SK-N-SH (cell line): Measurements from ENCODE around the gene ABLIM1. TPM values are rescaled to one million over a fixed set of nuclear protein-coding genes. Genes with fewer than 3 reads are reported as not detected.

Experiments
- CTCF ChIA-PET: fragments of 300-600, 350-600 bp; formaldehyde crosslinking; extraction: SDS; loops from one replicate; lab custom pipeline; 2021; lab: Yijun Ruan, JAX
- POLR2A ChIA-PET: fragments of 350-600 bp; sonication (Branson Sonifier 250); formaldehyde crosslinking; extraction: SDS; loops from one replicate; lab custom pipeline; 2020; ENCODE audit warnings: antibody characterized with exemption, inconsistent platforms; lab: Yijun Ruan, JAX
- DNase-seq: peaks from one replicate; pipeline ENCODE4 v3.0.0; 2012
- H2AFZ ChIP-seq: fragments of 200-600 bp; sonication (generic); 2 replicates; pipeline ENCODE4 v1.8.1; 2016; ENCODE audit warnings: antibody characterized with exemption, mild to moderate bottlenecking, low read depth
- H3F3A ChIP-seq: fragments of 200-600 bp; sonication (generic); replicated peaks from 2 replicates; pipeline ENCODE3; 2016; ENCODE audit warnings: antibody characterized with exemption, mild to moderate bottlenecking; ENCODE audit not compliant: insufficient read depth
- H3K27ac ChIP-seq, 2 experiments: fragments of 200-500 bp in 1 of 2; fragments of 200-600 bp in 1 of 2; sonication (Bioruptor generic) in 1 of 2; sonication (generic), shearing (Covaris generic) in 1 of 2; 2 replicates each; pipeline versions ENCODE4 v1.5.1 to v1.6.1; 2014 to 2016; ENCODE audit warnings: low read depth in 2 of 2, inconsistent platforms in 1 of 2, low read length in 1 of 2, mild to moderate bottlenecking in 1 of 2, mixed read lengths in 1 of 2
- H3K27me3 ChIP-seq: fragments of 200-600 bp; sonication (generic), shearing (Covaris generic); 2 replicates; pipeline ENCODE4 v1.6.1; 2016; ENCODE audit warnings: mixed run types; ENCODE audit not compliant: insufficient read depth
- H3K36me3 ChIP-seq, 2 experiments: fragments of 200-500 bp in 1 of 2; fragments of 200-600 bp in 1 of 2; sonication (Bioruptor generic) in 1 of 2; sonication (generic) in 1 of 2; replicated peaks in 1 of 2; 2 replicates each; pipeline versions ENCODE3 to v1.5.1; 2014 to 2016; ENCODE audit warnings: low read length in 1 of 2, mild to moderate bottlenecking in 1 of 2; ENCODE audit not compliant: insufficient read depth in 2 of 2, control insufficient read depth in 1 of 2
- H3K4me1 ChIP-seq, 2 experiments: fragments of 200-500 bp in 1 of 2; fragments of 200-600 bp in 1 of 2; sonication (Bioruptor generic) in 1 of 2; sonication (generic), shearing (Covaris generic) in 1 of 2; 2 replicates each; pipeline versions ENCODE4 v1.5.1 to v1.6.1; 2014 to 2016; ENCODE audit warnings: low read depth in 1 of 2, low read length in 1 of 2, mixed run types in 1 of 2; ENCODE audit not compliant: insufficient read depth in 2 of 2, control insufficient read depth in 1 of 2
- H3K4me2 ChIP-seq: fragments of 200-600 bp; sonication (generic), shearing (Covaris generic); 2 replicates; pipeline ENCODE4 v1.6.1; 2017; ENCODE audit warnings: mixed run types
- H3K4me3 ChIP-seq, 2 experiments: fragments of 200-500 bp in 1 of 2; fragments of 200-600 bp in 1 of 2; sonication (Bioruptor generic) in 1 of 2; sonication (generic), shearing (Covaris generic) in 1 of 2; 2 replicates each; pipeline versions ENCODE4 v1.5.1 to v1.8.1; 2014 to 2016; ENCODE audit warnings: low read depth in 2 of 2, inconsistent platforms in 1 of 2, low read length in 1 of 2, mild to moderate bottlenecking in 1 of 2, mixed read lengths in 1 of 2, moderate library complexity in 1 of 2
- H3K79me2 ChIP-seq: fragments of 200-600 bp; sonication (generic); 2 replicates; pipeline ENCODE4 v1.8.1; 2017; ENCODE audit warnings: mild to moderate bottlenecking; ENCODE audit not compliant: insufficient read depth
- H3K9ac ChIP-seq: fragments of 200-600 bp; sonication (generic); 2 replicates; pipeline ENCODE4 v1.6.1; 2017; ENCODE audit warnings: mixed run types
- H3K9me2 ChIP-seq: fragments of 200-600 bp; sonication (generic); 2 replicates; pipeline ENCODE4 v1.6.1; 2017; ENCODE audit warnings: mixed run types
- H3K9me3 ChIP-seq: fragments of 200-600 bp; sonication (generic); 2 replicates; pipeline ENCODE4 v1.6.1; 2017; ENCODE audit warnings: mixed run types, mild to moderate bottlenecking, moderate library complexity
- H4K20me1 ChIP-seq: fragments of 200-600 bp; sonication (generic); 2 replicates; pipeline ENCODE4 v1.6.1; 2017; ENCODE audit warnings: mild to moderate bottlenecking, mixed run types; ENCODE audit not compliant: insufficient read depth
- EP300 ChIP-seq, 2 experiments: IDR thresholded peaks; 2 replicates each; pipeline versions ENCODE4 v1.4.0 to v1.6.1; 2012; ENCODE audit warnings: borderline replicate concordance in 1 of 2, low read depth in 1 of 2, low read length in 1 of 2
- EZH2phosphoT487 ChIP-seq: fragments of 200-600 bp; sonication (generic); IDR thresholded peaks from 2 replicates; pipeline ENCODE4 v1.6.1; 2017; ENCODE audit warnings: low read depth, mixed run types, mild to moderate bottlenecking, antibody characterized with exemption, moderate library complexity, borderline replicate concordance
- FOSL2 ChIP-seq: IDR thresholded peaks from 2 replicates; pipeline ENCODE4 v1.4.0; 2012; ENCODE audit warnings: low read depth, mild to moderate bottlenecking, moderate library complexity, borderline replicate concordance
- GABPA ChIP-seq: IDR thresholded peaks from 2 replicates; pipeline ENCODE4 v1.4.0; 2012; ENCODE audit warnings: low read depth, mild to moderate bottlenecking
- GATA2 ChIP-seq: sonication (generic); formaldehyde crosslinking; IDR thresholded peaks from 2 replicates; pipeline ENCODE4 v1.5.0; 2020; ENCODE audit warnings: mild to moderate bottlenecking, missing genetic modification reagents
- JUND ChIP-seq: IDR thresholded peaks from 2 replicates; pipeline ENCODE4 v1.4.0; 2012
- MEF2A ChIP-seq: IDR thresholded peaks from 2 replicates; pipeline ENCODE4 v1.4.0; 2012; ENCODE audit warnings: low read depth, borderline replicate concordance
- MXI1 ChIP-seq: IDR thresholded peaks from 2 replicates; pipeline ENCODE4 v1.6.1; 2012; ENCODE audit warnings: mild to moderate bottlenecking, low read depth, low read length, improper control_type of control experiment
- NRF1 ChIP-seq: IDR thresholded peaks from 2 replicates; pipeline ENCODE4 v1.6.1; 2012; ENCODE audit warnings: low read depth, mild to moderate bottlenecking, low read length
- POLR2AphosphoS5 ChIP-seq: IDR thresholded peaks from 2 replicates; pipeline ENCODE4 v1.6.1; 2012; ENCODE audit warnings: low read depth, low read length
- RAD21 ChIP-seq: IDR thresholded peaks from 2 replicates; pipeline ENCODE4 v1.6.1; 2012; ENCODE audit warnings: mild to moderate bottlenecking, low read length
- SIN3A ChIP-seq: IDR thresholded peaks from 2 replicates; pipeline ENCODE4 v1.6.1; 2012; ENCODE audit warnings: low read depth, mild to moderate bottlenecking, low read length, moderate library complexity, borderline replicate concordance
- SMC3 ChIP-seq: IDR thresholded peaks from 2 replicates; pipeline ENCODE4 v1.6.1; 2012; ENCODE audit warnings: low read depth, low read length, improper control_type of control experiment
- TAF1 ChIP-seq: IDR thresholded peaks from 2 replicates; pipeline ENCODE4 v1.6.1; 2012; ENCODE audit warnings: low read depth, mild to moderate bottlenecking, low read length, moderate library complexity, borderline replicate concordance
- TEAD4 ChIP-seq: IDR thresholded peaks from 2 replicates; pipeline ENCODE4 v1.4.0; 2012; ENCODE audit warnings: mild to moderate bottlenecking, borderline replicate concordance; ENCODE audit not compliant: insufficient read depth
- YY1 ChIP-seq: IDR thresholded peaks from 2 replicates; pipeline ENCODE4 v1.4.0; 2012; ENCODE audit warnings: low read depth, mild to moderate bottlenecking
- WGBS: methylation state at CpG from one replicate; pipeline ENCODE4 v1.1.6; 2017; ENCODE audit warnings: low lambda C conversion rate; 5-methylcytosine and 5-hydroxymethylcytosine counted together
- polyA plus RNA-seq, 3 experiments: library from polyadenylated mRNA; depleted of rRNA; stranded (reverse); fragments of >200 nt; gene quantifications; 2 replicates each; pipeline ENCODE4 v1.2.3, GENCODE V29; 2012
- TF ChIP-seq, protein P1 (sequence below): IDR thresholded peaks from 2 replicates; pipeline ENCODE4 v1.6.1; 2012; ENCODE audit warnings: mild to moderate bottlenecking, low read depth, low read length, moderate library complexity
- TF ChIP-seq, protein P2 (sequence below): IDR thresholded peaks from 2 replicates; pipeline ENCODE4 v1.4.0; 2012; ENCODE audit warnings: low read depth, borderline replicate concordance
- TF ChIP-seq, protein P3 (sequence below): IDR thresholded peaks from 2 replicates; pipeline ENCODE4 v1.4.0; 2012; ENCODE audit warnings: low read depth

Gene ABLIM1
- polyA plus RNA-seq, 1 of the 3 experiments (the other 2 are of a cell fraction) = 16.1 TPM

DNA sequence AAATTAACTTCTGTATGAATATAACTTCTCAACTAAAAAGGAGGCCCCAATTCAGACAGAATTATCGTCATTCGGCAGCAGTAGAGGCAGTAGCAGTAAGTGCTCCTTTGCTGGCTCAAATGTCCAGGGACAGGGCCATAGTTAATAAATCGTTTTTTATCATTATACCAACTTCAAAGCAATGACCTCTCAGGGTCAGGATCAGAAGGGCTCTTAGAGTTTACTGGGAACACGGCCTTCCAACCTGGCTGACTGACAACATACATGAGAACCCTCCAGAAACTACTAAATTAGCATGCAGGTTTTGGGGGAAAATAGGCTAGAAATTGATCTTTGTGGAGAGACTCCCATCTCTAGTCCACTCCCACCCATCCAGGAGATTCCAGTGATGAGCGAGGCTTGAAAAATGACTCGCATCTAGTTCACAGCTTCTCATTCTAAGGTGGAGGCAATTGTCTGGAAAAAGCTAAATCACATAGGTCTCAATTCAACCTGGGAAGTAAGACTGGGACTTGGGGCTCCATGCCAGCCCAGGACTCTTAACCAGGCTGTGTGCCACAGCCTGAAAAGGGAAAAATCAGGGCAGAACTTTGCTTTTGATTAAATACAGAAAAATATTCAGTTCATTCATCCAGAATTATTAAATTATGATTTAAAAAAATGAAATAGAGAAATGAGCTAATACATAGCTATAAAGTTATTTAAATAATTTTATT lies 84.6 kb downstream of the ABLIM1 start:
- no peak overlapping the region for H3K9ac ChIP-seq
- H3K9me3 ChIP-seq = no peaks in the 10 kb centered on the region
- no peak for DNase-seq
- H2AFZ ChIP-seq = no peak overlapping the region
- POLR2A ChIA-PET = no interaction called here
- peaks cover 0 to 7% of the 10 kb centered on the region in 2 experiments for H3K36me3 ChIP-seq
- no peak overlapping the region for H3K4me3 ChIP-seq
- peaks cover 0 to 7% of the 10 kb centered on the region in 2 experiments; a peak in 2 of 4 replicates for H3K4me1 ChIP-seq
- H4K20me1 ChIP-seq = no peaks in the 10 kb centered on the region
- TF ChIP-seq RAD21 (no peak), MEF2A (no peak), GABPA (no peak), MXI1 (no peak), NRF1 (no peak), GATA2 (CRISPR knock-in tag) (no peak), SMC3 (no peak), TEAD4 (no peak), TAF1 (no peak), POLR2AphosphoS5 (no peak), EZH2phosphoT487 (no peak), SIN3A (no peak), FOSL2 (no peak), JUND (no peak), YY1 (no peak), EP300 (IDR thresholded peaks at IDR 0.05; ENCODE audit: borderline replicate concordance in 1 of 2, low read depth in 1 of 2, low read length in 1 of 2) (no peak)
- TF ChIP-seq, protein P1, sequence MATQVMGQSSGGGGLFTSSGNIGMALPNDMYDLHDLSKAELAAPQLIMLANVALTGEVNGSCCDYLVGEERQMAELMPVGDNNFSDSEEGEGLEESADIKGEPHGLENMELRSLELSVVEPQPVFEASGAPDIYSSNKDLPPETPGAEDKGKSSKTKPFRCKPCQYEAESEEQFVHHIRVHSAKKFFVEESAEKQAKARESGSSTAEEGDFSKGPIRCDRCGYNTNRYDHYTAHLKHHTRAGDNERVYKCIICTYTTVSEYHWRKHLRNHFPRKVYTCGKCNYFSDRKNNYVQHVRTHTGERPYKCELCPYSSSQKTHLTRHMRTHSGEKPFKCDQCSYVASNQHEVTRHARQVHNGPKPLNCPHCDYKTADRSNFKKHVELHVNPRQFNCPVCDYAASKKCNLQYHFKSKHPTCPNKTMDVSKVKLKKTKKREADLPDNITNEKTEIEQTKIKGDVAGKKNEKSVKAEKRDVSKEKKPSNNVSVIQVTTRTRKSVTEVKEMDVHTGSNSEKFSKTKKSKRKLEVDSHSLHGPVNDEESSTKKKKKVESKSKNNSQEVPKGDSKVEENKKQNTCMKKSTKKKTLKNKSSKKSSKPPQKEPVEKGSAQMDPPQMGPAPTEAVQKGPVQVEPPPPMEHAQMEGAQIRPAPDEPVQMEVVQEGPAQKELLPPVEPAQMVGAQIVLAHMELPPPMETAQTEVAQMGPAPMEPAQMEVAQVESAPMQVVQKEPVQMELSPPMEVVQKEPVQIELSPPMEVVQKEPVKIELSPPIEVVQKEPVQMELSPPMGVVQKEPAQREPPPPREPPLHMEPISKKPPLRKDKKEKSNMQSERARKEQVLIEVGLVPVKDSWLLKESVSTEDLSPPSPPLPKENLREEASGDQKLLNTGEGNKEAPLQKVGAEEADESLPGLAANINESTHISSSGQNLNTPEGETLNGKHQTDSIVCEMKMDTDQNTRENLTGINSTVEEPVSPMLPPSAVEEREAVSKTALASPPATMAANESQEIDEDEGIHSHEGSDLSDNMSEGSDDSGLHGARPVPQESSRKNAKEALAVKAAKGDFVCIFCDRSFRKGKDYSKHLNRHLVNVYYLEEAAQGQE = no peak
- TF ChIP-seq, protein P2, sequence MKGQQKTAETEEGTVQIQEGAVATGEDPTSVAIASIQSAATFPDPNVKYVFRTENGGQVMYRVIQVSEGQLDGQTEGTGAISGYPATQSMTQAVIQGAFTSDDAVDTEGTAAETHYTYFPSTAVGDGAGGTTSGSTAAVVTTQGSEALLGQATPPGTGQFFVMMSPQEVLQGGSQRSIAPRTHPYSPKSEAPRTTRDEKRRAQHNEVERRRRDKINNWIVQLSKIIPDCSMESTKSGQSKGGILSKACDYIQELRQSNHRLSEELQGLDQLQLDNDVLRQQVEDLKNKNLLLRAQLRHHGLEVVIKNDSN = no peak
- TF ChIP-seq, protein P3, sequence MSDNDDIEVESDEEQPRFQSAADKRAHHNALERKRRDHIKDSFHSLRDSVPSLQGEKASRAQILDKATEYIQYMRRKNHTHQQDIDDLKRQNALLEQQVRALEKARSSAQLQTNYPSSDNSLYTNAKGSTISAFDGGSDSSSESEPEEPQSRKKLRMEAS = no peak
- TF ChIP-seq, all 33 proteins: peak for 0
- Histone ChIP-seq H3K9me2 (no peaks in the 10 kb centered on the region), H3K4me2 (no peak overlapping the region), H3K27me3 (no peaks in the 10 kb centered on the region), H3K79me2 (no peaks in the 10 kb centered on the region), H3F3A (no peaks in the 10 kb centered on the region), H3K27ac (no peak overlapping the region)
- WGBS = 93% methylated on average over 6 of the region's 6 CpGs
- CTCF ChIA-PET = no interaction called here
